Suprapubic skin (tissue), 4 donors: ENCODE measurements around the gene CCDC57. TPM values are rescaled to one million over a fixed set of nuclear protein-coding genes. Genes with fewer than 3 reads are reported as not detected.

Source experiments
- DNase-seq, 2 donors: peaks; one replicate each; pipeline ENCODE4 v3.0.0-alpha.2; 2019; ENCODE audit warnings: low spot score in 2 of 2
- H3K27ac ChIP-seq: fragments of 200-600 bp; sonication (generic); one replicate; pipeline ENCODE4 v1.5.1; 2019
- H3K27me3 ChIP-seq: fragments of 200-600 bp; sonication (generic); one replicate; pipeline ENCODE4 v1.5.1; 2019
- H3K36me3 ChIP-seq: fragments of 200-600 bp; sonication (generic); one replicate; pipeline ENCODE4 v1.5.1; 2019
- H3K4me1 ChIP-seq: fragments of 200-600 bp; sonication (generic); one replicate; pipeline ENCODE4 v1.5.1; 2019
- H3K4me3 ChIP-seq: fragments of 200-600 bp; sonication (generic); one replicate; pipeline ENCODE4 v1.5.1; 2019; ENCODE audit warnings: mild to moderate bottlenecking
- H3K9me3 ChIP-seq: fragments of 200-600 bp; sonication (generic); one replicate; pipeline ENCODE4 v1.5.1; 2019
- EP300 ChIP-seq: sonication (generic); formaldehyde crosslinking; IDR thresholded peaks from one replicate; pipeline ENCODE4 v1.6.1; 2017; ENCODE audit warnings: antibody characterized with exemption
- POLR2A ChIP-seq, 2 donors: fragments of 450-650 bp; IDR thresholded peaks; one replicate each; pipeline ENCODE4 v1.6.1; 2017; ENCODE audit warnings: antibody characterized with exemption in 2 of 2, mild to moderate bottlenecking in 2 of 2, moderate library complexity in 2 of 2
- POLR2AphosphoS5 ChIP-seq, 3 donors: sonication (generic); formaldehyde crosslinking; IDR thresholded peaks; one replicate each; pipeline ENCODE4 v1.6.1; 2017; ENCODE audit warnings: antibody characterized with exemption in 3 of 3
- WGBS: methylation state at CpG from one replicate; pipeline ENCODE4 v1.1.5; 2018; 5-methylcytosine and 5-hydroxymethylcytosine counted together
- total RNA-seq, 4 donors: library from RNA; depleted of rRNA; stranded (reverse); fragments of >200 nt; gene quantifications; one replicate each; pipeline ENCODE4 v1.1.0, GENCODE V29; 2016
- TF ChIP-seq, protein P1 (sequence below), 2 donors: fragments of 200-600 bp in 1 of 2; fragments of 450-650 bp in 1 of 2; sonication (generic) in 1 of 2; IDR thresholded peaks; one replicate each; pipeline ENCODE4 v1.5.1; 2016 to 2019; ENCODE audit warnings: antibody characterized with exemption in 2 of 2, mild to moderate bottlenecking in 1 of 2, moderate library complexity in 1 of 2

Gene CCDC57
- total RNA-seq, 4 donors from 2014 or later: 16.1 to 29.8 (median 20.3) TPM

DNA sequence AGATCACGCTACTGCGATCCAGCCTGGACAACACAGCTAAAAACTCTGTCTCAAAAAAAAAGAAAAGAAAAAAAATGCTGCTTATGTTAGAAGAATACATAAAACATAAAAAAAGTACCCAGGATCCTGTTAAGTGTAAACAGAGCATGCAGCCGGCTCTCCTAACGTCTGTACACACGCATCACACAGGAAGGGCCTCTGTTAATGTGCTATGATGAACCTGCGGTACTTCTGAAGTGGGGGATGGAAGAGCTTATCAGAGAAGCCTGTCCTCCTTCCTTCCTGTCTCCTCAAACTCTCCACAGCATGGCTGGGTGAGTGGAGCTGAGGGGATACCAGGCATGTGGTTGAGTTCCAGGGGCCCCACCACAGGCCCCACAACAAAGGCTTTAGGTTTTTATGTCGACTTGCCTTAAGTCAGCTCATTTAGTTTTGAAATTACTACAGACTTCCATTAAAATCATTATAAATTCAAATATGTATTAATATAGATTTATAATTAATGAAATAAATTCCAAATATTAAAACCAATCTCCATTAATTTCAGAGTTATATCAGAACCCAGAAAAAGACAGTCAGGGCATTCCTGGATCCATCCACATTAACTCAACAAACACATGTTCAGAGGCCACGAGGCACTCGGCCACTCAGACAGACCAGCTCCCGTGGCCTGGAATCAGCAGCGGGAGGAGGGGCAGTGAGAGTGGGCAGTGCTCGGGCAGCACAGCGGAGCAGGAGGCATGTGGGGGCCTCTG lies 11.7 kb downstream of the CCDC57 start:
- Histone ChIP-seq H3K4me1 (peaks cover 10% of the 10 kb centered on the region), H3K9me3 (no peaks in the 10 kb centered on the region), H3K27ac (no peak overlapping the region), H3K36me3 (peaks cover 18% of the 10 kb centered on the region), H3K27me3 (no peaks in the 10 kb centered on the region), H3K4me3 (no peak overlapping the region)
- DNase-seq: no peak
- TF ChIP-seq, protein P1, sequence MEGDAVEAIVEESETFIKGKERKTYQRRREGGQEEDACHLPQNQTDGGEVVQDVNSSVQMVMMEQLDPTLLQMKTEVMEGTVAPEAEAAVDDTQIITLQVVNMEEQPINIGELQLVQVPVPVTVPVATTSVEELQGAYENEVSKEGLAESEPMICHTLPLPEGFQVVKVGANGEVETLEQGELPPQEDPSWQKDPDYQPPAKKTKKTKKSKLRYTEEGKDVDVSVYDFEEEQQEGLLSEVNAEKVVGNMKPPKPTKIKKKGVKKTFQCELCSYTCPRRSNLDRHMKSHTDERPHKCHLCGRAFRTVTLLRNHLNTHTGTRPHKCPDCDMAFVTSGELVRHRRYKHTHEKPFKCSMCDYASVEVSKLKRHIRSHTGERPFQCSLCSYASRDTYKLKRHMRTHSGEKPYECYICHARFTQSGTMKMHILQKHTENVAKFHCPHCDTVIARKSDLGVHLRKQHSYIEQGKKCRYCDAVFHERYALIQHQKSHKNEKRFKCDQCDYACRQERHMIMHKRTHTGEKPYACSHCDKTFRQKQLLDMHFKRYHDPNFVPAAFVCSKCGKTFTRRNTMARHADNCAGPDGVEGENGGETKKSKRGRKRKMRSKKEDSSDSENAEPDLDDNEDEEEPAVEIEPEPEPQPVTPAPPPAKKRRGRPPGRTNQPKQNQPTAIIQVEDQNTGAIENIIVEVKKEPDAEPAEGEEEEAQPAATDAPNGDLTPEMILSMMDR (IDR thresholded peaks at IDR 0.05): no peak
- no peak for TF ChIP-seq EP300
- TF ChIP-seq POLR2A (IDR thresholded peaks at IDR 0.05): no peak
- no peak for TF ChIP-seq POLR2AphosphoS5 (IDR thresholded peaks at IDR 0.05)
- whole genome bisulfite sequencing: 87% methylated on average over 13 of the region's 13 CpGs

DNA sequence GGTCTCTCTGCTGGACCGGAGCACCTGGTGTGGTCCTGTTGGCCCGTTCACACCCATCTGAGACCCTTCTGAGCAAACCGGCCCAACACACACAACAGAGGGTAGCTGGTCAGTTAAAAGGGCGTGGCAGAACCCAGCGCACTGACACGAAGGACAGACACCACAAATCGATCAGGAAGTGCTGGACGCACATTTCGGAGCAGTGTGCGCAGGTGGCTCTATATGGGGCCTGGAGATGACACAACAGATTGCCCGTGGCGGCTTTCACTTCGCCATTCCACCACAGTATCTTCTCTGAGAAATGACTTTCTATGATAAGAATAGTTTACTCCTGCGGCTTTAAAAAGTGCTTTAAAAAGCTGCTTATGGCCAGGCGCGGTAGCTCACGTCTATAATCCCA lies 12.5 kb downstream of the CCDC57 start:
- 97% methylated on average over 16 of the region's 17 CpGs for WGBS
- no peak for DNase-seq
- no peak for TF ChIP-seq POLR2A (IDR thresholded peaks at IDR 0.05)
- no peak for TF ChIP-seq POLR2AphosphoS5 (IDR thresholded peaks at IDR 0.05)
- TF ChIP-seq, protein P1 (IDR thresholded peaks at IDR 0.05): no peak
- TF ChIP-seq EP300: no peak

DNA sequence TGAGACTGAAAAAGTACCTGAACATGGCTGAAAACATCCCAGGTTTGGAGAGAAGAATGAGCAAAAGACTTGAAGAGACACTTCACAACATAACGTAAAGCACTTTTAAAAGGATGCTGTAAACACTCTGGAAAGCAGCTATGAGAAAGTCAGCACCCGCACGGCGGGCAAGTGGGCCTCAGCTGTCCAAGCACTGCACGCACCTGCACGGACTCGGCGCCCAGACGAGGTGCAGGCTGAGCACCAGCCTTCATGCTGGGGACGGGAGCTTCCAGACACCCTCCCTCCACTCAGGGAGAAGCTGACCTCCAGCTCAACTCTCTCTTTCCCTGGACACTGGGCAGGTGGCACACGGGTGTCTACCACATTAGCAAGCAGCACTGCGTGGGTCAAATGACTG lies 13.1 kb downstream of the CCDC57 start:
- peaks cover 24% of the 10 kb centered on the region for H3K36me3 ChIP-seq
- DNase-seq: no peak
- H3K27ac ChIP-seq: no peak overlapping the region
- H3K9me3 ChIP-seq: no peaks in the 10 kb centered on the region
- TF ChIP-seq POLR2AphosphoS5 (IDR thresholded peaks at IDR 0.05) (no peak), POLR2A (IDR thresholded peaks at IDR 0.05) (no peak), EP300 (no peak)
- TF ChIP-seq, protein P1 (IDR thresholded peaks at IDR 0.05): no peak
- H3K4me1 ChIP-seq: no peaks in the 10 kb centered on the region
- no peaks in the 10 kb centered on the region for H3K27me3 ChIP-seq
- H3K4me3 ChIP-seq: no peak overlapping the region
- 91% methylated on average over 12 of the region's 12 CpGs for WGBS

More for the DNA sequence above, 12.5 kb downstream of the CCDC57 start:
- Histone ChIP-seq H3K36me3 (peaks cover 18% of the 10 kb centered on the region), H3K9me3 (no peaks in the 10 kb centered on the region), H3K27ac (no peak overlapping the region), H3K4me3 (no peak overlapping the region), H3K27me3 (no peaks in the 10 kb centered on the region), H3K4me1 (peaks cover 2% of the 10 kb centered on the region)

DNA sequence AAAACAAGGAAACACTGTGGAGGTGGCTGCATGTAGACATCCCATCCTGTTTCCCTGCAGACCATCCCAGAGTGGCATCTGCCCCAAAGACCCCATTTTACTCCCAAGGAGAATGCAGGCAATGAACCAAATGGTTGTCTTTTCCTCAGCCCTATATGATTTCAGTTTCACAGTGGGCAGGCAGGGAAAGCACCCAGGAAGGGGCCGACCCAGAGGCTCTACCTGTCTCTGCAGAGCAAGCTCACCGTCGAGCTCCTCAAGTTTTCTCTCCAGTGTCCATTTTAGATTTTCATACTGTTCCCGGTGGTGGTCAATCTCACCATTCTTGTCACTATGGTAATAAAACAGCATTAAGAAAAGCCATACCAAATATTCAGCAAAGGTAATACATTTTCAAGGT lies 14.6 kb downstream of the CCDC57 start:
- no peak for TF ChIP-seq POLR2A (IDR thresholded peaks at IDR 0.05)
- no peak for TF ChIP-seq POLR2AphosphoS5 (IDR thresholded peaks at IDR 0.05)
- TF ChIP-seq, protein P1 (IDR thresholded peaks at IDR 0.05): no peak
- TF ChIP-seq EP300: no peak
- no peak for DNase-seq
- Histone ChIP-seq H3K27ac (no peak overlapping the region), H3K36me3 (peaks cover 36% of the 10 kb centered on the region), H3K9me3 (no peaks in the 10 kb centered on the region), H3K27me3 (no peaks in the 10 kb centered on the region), H3K4me3 (no peak overlapping the region), H3K4me1 (no peaks in the 10 kb centered on the region)
- whole genome bisulfite sequencing: 91% methylated on average over 4 of the region's 4 CpGs

DNA sequence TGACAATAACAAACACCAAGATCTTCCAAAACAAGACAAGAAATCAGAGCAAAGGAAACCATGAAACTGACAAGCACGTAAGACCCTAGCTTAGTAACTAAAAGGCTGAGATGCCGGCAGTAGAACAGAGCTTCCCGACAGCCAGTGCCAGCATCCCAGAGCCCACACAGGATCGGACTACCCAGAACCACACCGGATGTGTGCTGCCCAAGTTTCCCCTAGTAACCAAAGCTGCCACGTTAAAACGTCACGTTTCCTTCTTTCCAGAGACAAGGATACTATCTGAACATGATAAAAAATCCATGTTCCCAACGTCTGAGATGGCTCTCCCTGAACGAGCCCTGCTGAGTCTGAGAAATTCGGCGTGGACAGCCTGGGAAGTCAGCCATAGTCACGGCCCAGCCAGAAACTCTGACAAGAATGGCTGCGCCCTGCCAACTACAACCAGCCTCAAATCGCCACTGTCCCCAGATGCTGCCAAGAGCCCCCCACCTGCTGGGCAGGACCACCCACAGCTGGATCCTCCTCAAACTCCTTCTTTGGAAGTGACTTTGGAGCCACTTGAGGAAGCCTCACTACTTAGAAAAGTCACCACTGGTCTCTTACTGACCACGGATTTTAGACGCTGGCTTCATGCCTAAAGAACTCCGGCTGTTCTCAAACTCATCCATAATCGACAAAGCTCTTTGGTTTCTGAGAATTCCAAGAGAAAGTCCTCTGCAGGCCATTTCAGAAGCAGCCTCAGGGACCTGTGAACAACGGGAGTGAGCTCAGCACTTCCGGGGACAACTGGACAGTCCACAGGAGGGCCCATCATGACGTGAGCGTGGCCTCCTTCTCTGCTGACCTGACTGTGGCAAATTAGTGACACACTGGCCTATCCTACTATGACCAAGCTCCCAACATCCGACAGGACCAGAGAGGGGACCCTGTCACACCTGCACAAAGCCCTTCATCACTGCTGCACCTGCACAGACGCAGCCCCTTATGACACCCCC lies 16.7 kb downstream of the CCDC57 start:
- no peak overlapping the region for H3K27ac ChIP-seq
- TF ChIP-seq POLR2AphosphoS5 (IDR thresholded peaks at IDR 0.05) (no peak), EP300 (no peak), POLR2A (IDR thresholded peaks at IDR 0.05) (no peak)
- TF ChIP-seq, protein P1 (IDR thresholded peaks at IDR 0.05): no peak
- peaks cover 47% of the 10 kb centered on the region for H3K36me3 ChIP-seq

More for the DNA sequence above, 16.7 kb downstream of the CCDC57 start:
- Histone ChIP-seq H3K27me3 (no peaks in the 10 kb centered on the region), H3K4me3 (no peak overlapping the region), H3K4me1 (no peaks in the 10 kb centered on the region), H3K9me3 (no peaks in the 10 kb centered on the region)
- no peak for DNase-seq
- WGBS: 91% methylated on average over 24 of the region's 25 CpGs
